Measurements from ENCODE around the gene CCDC97.

DNA sequence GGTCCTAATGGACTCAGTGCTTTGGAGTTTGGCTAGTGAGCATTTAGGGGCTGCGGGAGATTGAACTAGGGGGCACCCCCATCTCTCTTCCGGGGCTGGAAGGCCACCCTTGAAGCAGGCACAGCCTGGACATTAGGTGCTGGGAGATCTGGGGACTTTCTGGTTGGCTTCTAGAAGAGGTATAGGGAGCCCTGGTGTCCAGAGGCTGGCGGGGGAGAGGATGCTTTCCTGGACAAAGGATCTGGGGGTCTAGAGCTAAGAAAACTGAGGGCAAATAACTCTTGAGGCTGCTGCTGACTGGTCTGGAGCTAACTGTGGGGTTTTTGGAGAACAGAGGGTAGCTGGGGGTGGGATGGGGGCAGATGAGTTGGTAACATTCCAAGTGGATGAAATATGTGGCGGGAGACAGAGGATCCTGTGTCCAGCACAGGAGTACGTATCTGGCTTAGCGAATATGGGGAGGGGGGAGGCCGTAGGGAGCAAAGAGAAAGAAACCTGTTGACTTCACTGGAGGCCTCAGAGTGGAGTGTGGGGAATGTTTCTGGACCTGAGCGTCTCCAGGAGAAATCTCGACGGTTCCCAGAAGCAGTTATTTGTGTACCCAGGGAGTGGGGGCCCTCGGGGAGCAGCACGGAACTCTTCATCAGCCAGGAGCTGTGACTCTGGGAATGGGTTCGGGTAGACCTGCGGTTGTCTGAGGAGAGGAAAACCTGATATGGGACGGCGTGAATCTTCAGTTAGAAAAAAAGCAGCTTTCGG, 44.4 kb upstream of the CCDC97 start:
- TF ChIP-seq POLR2A (IDR thresholded peaks at IDR 0.05), result no peak
- TF ChIP-seq, protein P1, sequence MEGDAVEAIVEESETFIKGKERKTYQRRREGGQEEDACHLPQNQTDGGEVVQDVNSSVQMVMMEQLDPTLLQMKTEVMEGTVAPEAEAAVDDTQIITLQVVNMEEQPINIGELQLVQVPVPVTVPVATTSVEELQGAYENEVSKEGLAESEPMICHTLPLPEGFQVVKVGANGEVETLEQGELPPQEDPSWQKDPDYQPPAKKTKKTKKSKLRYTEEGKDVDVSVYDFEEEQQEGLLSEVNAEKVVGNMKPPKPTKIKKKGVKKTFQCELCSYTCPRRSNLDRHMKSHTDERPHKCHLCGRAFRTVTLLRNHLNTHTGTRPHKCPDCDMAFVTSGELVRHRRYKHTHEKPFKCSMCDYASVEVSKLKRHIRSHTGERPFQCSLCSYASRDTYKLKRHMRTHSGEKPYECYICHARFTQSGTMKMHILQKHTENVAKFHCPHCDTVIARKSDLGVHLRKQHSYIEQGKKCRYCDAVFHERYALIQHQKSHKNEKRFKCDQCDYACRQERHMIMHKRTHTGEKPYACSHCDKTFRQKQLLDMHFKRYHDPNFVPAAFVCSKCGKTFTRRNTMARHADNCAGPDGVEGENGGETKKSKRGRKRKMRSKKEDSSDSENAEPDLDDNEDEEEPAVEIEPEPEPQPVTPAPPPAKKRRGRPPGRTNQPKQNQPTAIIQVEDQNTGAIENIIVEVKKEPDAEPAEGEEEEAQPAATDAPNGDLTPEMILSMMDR (IDR thresholded peaks at IDR 0.05), result no peak

Data from heart left ventricle (tissue), 13 donors.